Hepatocyte (in vitro differentiated cells): ENCODE results near the gene PIEZO1. TPM values are rescaled to one million over a fixed set of nuclear protein-coding genes. Genes with fewer than 3 reads are reported as not detected.

Experiments used
- DNase-seq: peaks from one replicate; pipeline ENCODE4 v3.0.0-alpha.2; 2016; ENCODE audit warnings: low spot score
- H2AFZ ChIP-seq: fragments of 200-600 bp; sonication (generic); 2 replicates; pipeline ENCODE4 v1.6.0; 2016; ENCODE audit warnings: antibody characterized with exemption, mild to moderate bottlenecking
- H3K27ac ChIP-seq: fragments of 200-600 bp; sonication (generic); 2 replicates; pipeline ENCODE4 v1.5.1; 2016; ENCODE audit warnings: mild to moderate bottlenecking
- H3K27me3 ChIP-seq: fragments of 200-600 bp; sonication (generic); 2 replicates; pipeline ENCODE4 v1.6.1; 2016
- H3K36me3 ChIP-seq: fragments of 200-600 bp; sonication (generic); replicated peaks from 2 replicates; pipeline ENCODE4 v1.5.1; 2016; ENCODE audit warnings: low read depth; ENCODE audit not compliant: insufficient read depth
- H3K4me1 ChIP-seq: fragments of 200-600 bp; sonication (generic); 2 replicates; pipeline ENCODE4 v1.5.1; 2016; ENCODE audit warnings: mild to moderate bottlenecking, moderate library complexity; ENCODE audit not compliant: insufficient read depth
- H3K4me2 ChIP-seq: fragments of 200-600 bp; sonication (generic); 2 replicates; pipeline ENCODE4 v1.6.0; 2016
- H3K4me3 ChIP-seq: fragments of 200-600 bp; sonication (generic); 2 replicates; pipeline ENCODE4 v1.5.1; 2016; ENCODE audit warnings: mild to moderate bottlenecking
- H3K79me2 ChIP-seq: fragments of 200-600 bp; sonication (generic); 2 replicates; pipeline ENCODE4 v1.6.0; 2017; ENCODE audit warnings: mild to moderate bottlenecking
- H3K9me2 ChIP-seq: fragments of 200-600 bp; sonication (generic); replicated peaks from 2 replicates; pipeline ENCODE4 v1.6.0; 2017; ENCODE audit warnings: mild to moderate bottlenecking; ENCODE audit not compliant: insufficient read depth
- H3K9me3 ChIP-seq: fragments of 200-600 bp; sonication (generic); 2 replicates; pipeline ENCODE4 v1.5.1; 2016; ENCODE audit warnings: low read depth, mild to moderate bottlenecking
- H4K20me1 ChIP-seq: fragments of 200-600 bp; sonication (generic); 2 replicates; pipeline ENCODE4 v1.6.0; 2016; ENCODE audit warnings: mild to moderate bottlenecking; ENCODE audit not compliant: insufficient read depth, poor library complexity, severe bottlenecking
- EZH2 ChIP-seq: fragments of 200-600 bp; sonication (generic); IDR thresholded peaks from 2 replicates; pipeline ENCODE4 v1.6.1; 2016; ENCODE audit warnings: antibody characterized with exemption, mild to moderate bottlenecking, borderline replicate concordance
- EZH2phosphoT487 ChIP-seq: fragments of 200-600 bp; sonication (generic); IDR thresholded peaks from one replicate; pipeline ENCODE4 v1.6.1; 2018; ENCODE audit warnings: antibody characterized with exemption, mild to moderate bottlenecking, low read depth, moderate library complexity; ENCODE audit not compliant: unreplicated experiment, severe bottlenecking
- WGBS: methylation state at CpG from one replicate; pipeline ENCODE4 v1.1.6; 2016; ENCODE audit warnings: low lambda C conversion rate; ENCODE audit errors: missing lambda C conversion rate; 5-methylcytosine and 5-hydroxymethylcytosine counted together
- polyA plus RNA-seq: library from polyadenylated mRNA; unstranded; fragments of >200 nt; fragmentation: Nextera tagmentation; extraction: Ambion mirVana; gene quantifications from 2 replicates; pipeline ENCODE4 v1.2.1, GENCODE V29; 2016
- total RNA-seq: library from RNA; depleted of rRNA; stranded (reverse); fragments of >200 nt; gene quantifications from 2 replicates; pipeline ENCODE4 v1.2.3, GENCODE V29; 2014
- TF ChIP-seq, protein P1 (sequence below): fragments of 200-600 bp; sonication (generic); IDR thresholded peaks from 2 replicates; pipeline ENCODE4 v1.5.1; 2016; ENCODE audit warnings: antibody characterized with exemption, mild to moderate bottlenecking; ENCODE audit not compliant: poor library complexity

PIEZO1 gene
- total and polyA plus RNA-seq, 2 experiments from 2014 or later, result 70.6 to 77.0 TPM

DNA sequence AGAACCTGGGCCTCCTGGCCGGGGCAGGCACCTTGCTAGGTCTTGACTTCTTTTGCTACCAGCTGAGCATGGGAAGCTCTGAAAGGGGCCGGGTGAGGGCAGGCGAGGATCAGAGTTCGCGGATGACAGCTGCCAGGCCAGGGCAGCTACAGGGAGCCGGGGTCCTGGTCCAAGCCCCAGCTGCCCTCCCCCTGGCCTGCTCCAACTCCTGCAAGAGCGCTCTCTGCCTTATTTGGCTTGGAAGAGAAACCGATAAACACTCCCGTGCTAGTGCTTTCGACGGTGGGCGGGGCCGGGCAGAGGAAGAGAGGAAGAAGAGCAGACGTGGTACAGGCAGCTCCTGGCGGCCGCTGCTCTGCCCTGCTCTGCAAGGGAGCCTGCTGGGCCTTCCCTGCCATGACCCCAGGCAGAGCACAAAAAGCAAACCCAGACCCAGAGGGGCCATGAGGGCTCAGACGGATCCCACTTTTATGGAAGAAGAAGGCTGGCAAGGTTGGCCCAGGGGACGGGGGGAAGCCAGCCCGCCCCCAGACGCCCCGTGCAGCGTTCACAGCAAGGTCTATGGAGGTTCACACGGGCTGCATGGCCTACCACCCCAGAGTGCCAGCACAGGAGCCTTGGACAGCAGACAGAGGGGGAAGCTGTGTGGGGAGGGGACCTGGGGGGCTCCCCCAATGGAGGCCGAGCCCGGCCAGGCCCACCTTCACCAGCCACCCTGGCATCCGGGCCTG, 25.6 kb downstream of the PIEZO1 start:
- Histone ChIP-seq H4K20me1 (peaks cover 7% of the 10 kb centered on the region), H2AFZ (no peak overlapping the region), H3K27me3 (no peaks in the 10 kb centered on the region), H3K4me2 (peak overlapping the region; percentile 37), H3K79me2 (peaks cover 22% of the 10 kb centered on the region), H3K4me1 (peaks cover 40% of the 10 kb centered on the region), H3K27ac (no peak overlapping the region), H3K9me2 (no peaks in the 10 kb centered on the region), H3K9me3 (no peaks in the 10 kb centered on the region), H3K4me3 (no peak overlapping the region), H3K36me3 (no peaks in the 10 kb centered on the region)
- DNase-seq, result peak; percentile 62
- TF ChIP-seq EZH2phosphoT487 (no peak), EZH2 (no peak)
- TF ChIP-seq, protein P1, sequence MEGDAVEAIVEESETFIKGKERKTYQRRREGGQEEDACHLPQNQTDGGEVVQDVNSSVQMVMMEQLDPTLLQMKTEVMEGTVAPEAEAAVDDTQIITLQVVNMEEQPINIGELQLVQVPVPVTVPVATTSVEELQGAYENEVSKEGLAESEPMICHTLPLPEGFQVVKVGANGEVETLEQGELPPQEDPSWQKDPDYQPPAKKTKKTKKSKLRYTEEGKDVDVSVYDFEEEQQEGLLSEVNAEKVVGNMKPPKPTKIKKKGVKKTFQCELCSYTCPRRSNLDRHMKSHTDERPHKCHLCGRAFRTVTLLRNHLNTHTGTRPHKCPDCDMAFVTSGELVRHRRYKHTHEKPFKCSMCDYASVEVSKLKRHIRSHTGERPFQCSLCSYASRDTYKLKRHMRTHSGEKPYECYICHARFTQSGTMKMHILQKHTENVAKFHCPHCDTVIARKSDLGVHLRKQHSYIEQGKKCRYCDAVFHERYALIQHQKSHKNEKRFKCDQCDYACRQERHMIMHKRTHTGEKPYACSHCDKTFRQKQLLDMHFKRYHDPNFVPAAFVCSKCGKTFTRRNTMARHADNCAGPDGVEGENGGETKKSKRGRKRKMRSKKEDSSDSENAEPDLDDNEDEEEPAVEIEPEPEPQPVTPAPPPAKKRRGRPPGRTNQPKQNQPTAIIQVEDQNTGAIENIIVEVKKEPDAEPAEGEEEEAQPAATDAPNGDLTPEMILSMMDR, result no peak
- WGBS, result 55% methylated on average over 21 of the region's 26 CpGs

DNA sequence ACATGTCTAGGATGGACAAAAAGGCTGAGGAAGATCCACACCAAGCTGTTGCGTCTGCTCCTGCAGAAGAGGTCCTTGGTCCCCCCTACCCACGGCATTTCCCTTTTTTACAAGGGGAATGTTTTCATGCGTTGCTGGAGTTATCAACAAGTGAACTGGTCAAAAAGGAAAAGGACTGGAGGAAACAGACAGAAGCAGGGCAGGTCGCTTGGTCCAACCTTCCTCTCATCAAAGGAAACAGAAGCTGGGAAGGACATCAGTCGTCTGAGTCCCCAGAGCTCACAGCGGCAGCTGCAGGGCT, 26.1 kb downstream of the PIEZO1 start:
- Histone ChIP-seq H3K27ac (no peak overlapping the region), H3K4me2 (no peak overlapping the region), H3K79me2 (peaks cover 19% of the 10 kb centered on the region), H3K4me3 (no peak overlapping the region), H3K27me3 (no peaks in the 10 kb centered on the region), H2AFZ (no peak overlapping the region), H3K36me3 (no peaks in the 10 kb centered on the region), H3K9me3 (no peaks in the 10 kb centered on the region), H3K9me2 (no peaks in the 10 kb centered on the region), H4K20me1 (peaks cover 7% of the 10 kb centered on the region), H3K4me1 (peaks cover 35% of the 10 kb centered on the region)
- DNase-seq, result no peak
- 82% methylated on average over 6 of the region's 6 CpGs for WGBS
- TF ChIP-seq EZH2 (no peak), EZH2phosphoT487 (no peak)
- TF ChIP-seq, protein P1, result no peak

GRCh38 chr16:88758227-88758943, 26.6 kb downstream of the PIEZO1 start:
- 95% methylated on average over 13 of the region's 13 CpGs for WGBS
- peaks cover 7% of the 10 kb centered on the region for H4K20me1 ChIP-seq
- peaks cover 19% of the 10 kb centered on the region for H3K79me2 ChIP-seq
- no peaks in the 10 kb centered on the region for H3K9me3 ChIP-seq
- no peak overlapping the region for H3K4me2 ChIP-seq
- H3K4me1 ChIP-seq, result peaks cover 32% of the 10 kb centered on the region
- H3K36me3 ChIP-seq, result no peaks in the 10 kb centered on the region
- H3K9me2 ChIP-seq, result no peaks in the 10 kb centered on the region
- no peaks in the 10 kb centered on the region for H3K27me3 ChIP-seq
- no peak for TF ChIP-seq EZH2
- TF ChIP-seq, protein P1, result no peak
- H2AFZ ChIP-seq, result no peak overlapping the region
- DNase-seq, result no peak
- no peak overlapping the region for H3K4me3 ChIP-seq
- no peak overlapping the region for H3K27ac ChIP-seq
